ENCODE results near the gene FBXL14.

DNA sequence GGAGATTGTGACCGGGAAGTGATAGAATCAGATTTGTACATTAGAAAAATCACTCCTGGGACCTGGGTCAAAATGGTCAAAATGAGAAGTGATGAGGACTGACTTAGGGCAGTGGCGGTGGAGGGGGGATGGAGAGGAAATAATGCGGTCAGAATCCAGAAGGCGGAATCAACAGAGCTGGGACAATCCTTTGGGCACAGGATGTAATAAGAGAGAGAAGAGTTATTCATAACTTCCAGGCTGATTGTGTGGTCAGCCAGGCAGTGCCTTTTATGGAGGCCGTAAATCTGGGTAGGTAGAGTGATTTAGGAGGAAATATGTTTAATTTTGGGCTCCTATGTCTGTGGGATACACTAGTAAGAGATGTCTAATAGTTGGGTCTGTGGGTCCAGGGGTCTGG lies 21.6 kb downstream of the FBXL14 start:
- TF ChIP-seq POLR2AphosphoS5 (IDR thresholded peaks at IDR 0.05) (no peak), CTCF (IDR thresholded peaks at IDR 0.05) (no peak), POLR2A (IDR thresholded peaks at IDR 0.05) (no peak)
